B cell (primary cell): Measurements from ENCODE around the gene JAK1. TPM values are rescaled to one million over a fixed set of nuclear protein-coding genes. Genes with fewer than 3 reads are reported as not detected.

ENCODE experiments used
- ATAC-seq: fragments of 200-7000 bp; cut with Tn5 transposase; one replicate; pipeline ENCODE4 v1.10.0; 2021; ENCODE audit warnings: low read depth, mild to moderate bottlenecking, moderate number of reproducible peaks, moderate library complexity
- CTCF ChIA-PET: fragments of 350-600 bp; sonication (Branson Sonifier 250); formaldehyde crosslinking; loops from one replicate; lab custom pipeline; 2021; ENCODE audit warnings: antibody characterized with exemption, inconsistent platforms; lab: Charles Lee
- POLR2A ChIA-PET: fragments of 350-600 bp; sonication (Branson Sonifier 250); formaldehyde crosslinking; loops from one replicate; lab custom pipeline; 2021; ENCODE audit warnings: antibody characterized with exemption; lab: Charles Lee
- DNase-seq: peaks from one replicate; pipeline ENCODE4 v3.0.0; 2013
- H2AFZ ChIP-seq: 2 replicates; pipeline ENCODE4 v1.6.1; 2012; ENCODE audit warnings: mild to moderate bottlenecking, low read depth, low read length; ENCODE audit not compliant: insufficient read depth, poor library complexity, severe bottlenecking
- H3K27ac ChIP-seq, 2 donors: 1 replicate in 1 of 2; 2 replicates in 1 of 2; pipeline ENCODE4 v1.5.1; 2012 to 2013; ENCODE audit warnings: low read length in 2 of 2, mild to moderate bottlenecking in 2 of 2, moderate library complexity in 1 of 2
- H3K27me3 ChIP-seq, 4 experiments: fragments of 200-600 bp in 1 of 4; sonication (generic) in 1 of 4; replicated peaks in 1 of 4; 1 replicate in 2 of 4; 2 replicates in 2 of 4; pipeline versions ENCODE4 v1.6.1 to v1.7.0; 2013 to 2016; ENCODE audit warnings: low read length in 3 of 4, mild to moderate bottlenecking in 2 of 4, mixed read lengths in 1 of 4, moderate library complexity in 1 of 4; ENCODE audit not compliant: insufficient read depth in 4 of 4, control insufficient read depth in 3 of 4; ENCODE audit errors: control extremely low read depth in 1 of 4
- H3K36me3 ChIP-seq, 2 experiments: replicated peaks in 1 of 2; 1 replicate in 1 of 2; 2 replicates in 1 of 2; pipeline versions ENCODE4 v1.6.1 to v1.7.1; 2013; ENCODE audit warnings: low read length in 1 of 2; ENCODE audit not compliant: insufficient read depth in 2 of 2, control insufficient read depth in 1 of 2; ENCODE audit errors: control extremely low read depth in 1 of 2, extremely low read depth in 1 of 2
- H3K4me1 ChIP-seq, 2 donors: fragments of 200-600 bp in 1 of 2; sonication (generic) in 1 of 2; 1 replicate in 1 of 2; 2 replicates in 1 of 2; pipeline versions ENCODE4 v1.5.1 to v1.6.1; 2013 to 2017; ENCODE audit warnings: low read length in 2 of 2; ENCODE audit not compliant: control insufficient read depth in 2 of 2, insufficient read depth in 2 of 2
- H3K4me2 ChIP-seq: replicated peaks from 2 replicates; pipeline ENCODE3; 2012; ENCODE audit warnings: mild to moderate bottlenecking, low read depth, low read length; ENCODE audit not compliant: poor library complexity, severe bottlenecking
- H3K4me3 ChIP-seq, 5 experiments: fragments of 200-600 bp in 1 of 5; sonication (generic) in 1 of 5; 1 replicate in 3 of 5; 2 replicates in 2 of 5; pipeline versions ENCODE4 v1.5.1 to v1.7.0; 2011 to 2016; ENCODE audit warnings: low read length in 4 of 5, mild to moderate bottlenecking in 4 of 5, low read depth in 2 of 5, control low read depth in 1 of 5, moderate library complexity in 1 of 5; ENCODE audit not compliant: insufficient read depth in 1 of 5; ENCODE audit errors: control extremely low read depth in 1 of 5, extremely low read depth in 1 of 5
- H3K79me2 ChIP-seq: fragments of 200-600 bp; sonication (generic); one replicate; pipeline ENCODE4 v1.6.0; 2016; ENCODE audit warnings: low read length; ENCODE audit not compliant: control insufficient read depth, insufficient read depth
- H3K9ac ChIP-seq: fragments of 200-600 bp; sonication (generic); 2 replicates; pipeline ENCODE4 v1.6.1; 2017; ENCODE audit warnings: mild to moderate bottlenecking, low read length, moderate library complexity
- H3K9me3 ChIP-seq, 3 donors: one replicate each; pipeline versions ENCODE4 v1.6.1 to v1.7.1; 2013; ENCODE audit warnings: low read length in 2 of 3; ENCODE audit not compliant: control insufficient read depth in 2 of 3, insufficient read depth in 1 of 3; ENCODE audit errors: control extremely low read depth in 1 of 3
- H4K20me1 ChIP-seq: 2 replicates; pipeline ENCODE4 v1.6.0; 2012; ENCODE audit warnings: mild to moderate bottlenecking, low read length; ENCODE audit not compliant: insufficient read depth, control insufficient read depth, poor library complexity, severe bottlenecking
- H3K27ac Mint-ChIP-seq: one replicate; pipeline ENCODE4 v1.8.0; 2021; ENCODE audit warnings: mixed read lengths
- H3K27me3 Mint-ChIP-seq: one replicate; pipeline ENCODE4 v1.8.0; 2021; ENCODE audit warnings: mixed read lengths
- H3K4me1 Mint-ChIP-seq: one replicate; pipeline ENCODE4 v1.8.0; 2021; ENCODE audit warnings: mixed read lengths
- H3K4me3 Mint-ChIP-seq: one replicate; pipeline ENCODE4 v1.8.0; 2021; ENCODE audit warnings: mixed read lengths
- H3K9me3 Mint-ChIP-seq: one replicate; pipeline ENCODE4 v1.8.0; 2022; ENCODE audit warnings: mixed read lengths; ENCODE audit not compliant: insufficient read depth
- EZH2 ChIP-seq: IDR thresholded peaks from 2 replicates; pipeline ENCODE4 v1.6.1; 2012; ENCODE audit warnings: borderline replicate concordance, low read depth, mild to moderate bottlenecking, moderate library complexity, low read length; ENCODE audit not compliant: insufficient read depth, poor library complexity, severe bottlenecking
- WGBS: methylation state at CpG from one replicate; pipeline ENCODE4 v1.1.5; 2013; ENCODE audit warnings: missing lambda C conversion rate; ENCODE audit not compliant: insufficient coverage; 5-methylcytosine and 5-hydroxymethylcytosine counted together
- intact Hi-C: fragments of 100-400 bp; cut with micrococcal nuclease; formaldehyde crosslinking; loops from one replicate; pipeline ENCODE4 v1.10.0; 2022
- polyA plus RNA-seq: library from polyadenylated mRNA; depleted of rRNA; stranded (reverse); fragments of >200 nt; gene quantifications from 2 replicates; pipeline ENCODE4 v1.2.3, GENCODE V29; 2012
- total RNA-seq, 2 donors: library from RNA; stranded (reverse); fragments of 120-200 nt in 1 of 2; gene quantifications; 1 replicate in 1 of 2; 2 replicates in 1 of 2; pipeline versions ENCODE4 v1.2.3 to v1.2.4, GENCODE V29; 2013 to 2022
- TF ChIP-seq, protein P1 (sequence below): fragments of 200-600 bp; IDR thresholded peaks from one replicate; pipeline ENCODE4 v1.8.0; 2022; ENCODE audit warnings: antibody characterized with exemption, mild to moderate bottlenecking

Gene JAK1
- total and polyA plus RNA-seq, 2 donors (not counting 1 experiment from before 2014, with no cell fraction given) = 99.0 to 244 TPM

DNA sequence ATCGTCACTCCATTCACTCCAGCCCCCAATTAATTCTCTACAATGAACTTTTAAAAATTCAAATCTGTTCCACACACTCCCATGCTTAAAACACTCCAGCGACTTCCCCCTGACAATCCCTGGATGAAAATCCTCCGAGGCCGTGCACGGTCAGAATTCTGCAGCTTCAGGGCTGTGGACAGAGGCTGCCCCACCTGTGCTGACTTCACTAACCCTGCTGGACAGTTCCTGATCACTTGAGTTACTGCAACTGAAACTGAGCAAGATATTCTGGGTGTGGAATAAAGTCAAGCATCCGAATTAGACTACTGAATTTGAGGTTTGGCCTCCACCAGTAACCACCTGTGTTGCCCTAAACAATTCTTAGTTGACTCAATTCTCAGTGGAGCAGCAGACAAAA, 1.0 kb upstream of the JAK1 start:
- H3K4me1 ChIP-seq = peaks cover 34 to 39% of the 10 kb centered on the region in 2 donors
- no peaks in the 10 kb centered on the region for H3K36me3 ChIP-seq
- H3K9me3 Mint-ChIP-seq = no peaks in the 10 kb centered on the region
- no peaks in the 10 kb centered on the region for H3K27me3 Mint-ChIP-seq
- intact Hi-C loops = loop anchor here (10.0 kb wide), 1 partner anchor 1957 kb away; the partner anchor contains the start of genes DNAI4 and MIER1
- H3K4me3 Mint-ChIP-seq = peak overlapping the region; percentile 93
- H3K9ac ChIP-seq = no peak overlapping the region
- TF ChIP-seq EZH2 = no peak
- TF ChIP-seq, protein P1, sequence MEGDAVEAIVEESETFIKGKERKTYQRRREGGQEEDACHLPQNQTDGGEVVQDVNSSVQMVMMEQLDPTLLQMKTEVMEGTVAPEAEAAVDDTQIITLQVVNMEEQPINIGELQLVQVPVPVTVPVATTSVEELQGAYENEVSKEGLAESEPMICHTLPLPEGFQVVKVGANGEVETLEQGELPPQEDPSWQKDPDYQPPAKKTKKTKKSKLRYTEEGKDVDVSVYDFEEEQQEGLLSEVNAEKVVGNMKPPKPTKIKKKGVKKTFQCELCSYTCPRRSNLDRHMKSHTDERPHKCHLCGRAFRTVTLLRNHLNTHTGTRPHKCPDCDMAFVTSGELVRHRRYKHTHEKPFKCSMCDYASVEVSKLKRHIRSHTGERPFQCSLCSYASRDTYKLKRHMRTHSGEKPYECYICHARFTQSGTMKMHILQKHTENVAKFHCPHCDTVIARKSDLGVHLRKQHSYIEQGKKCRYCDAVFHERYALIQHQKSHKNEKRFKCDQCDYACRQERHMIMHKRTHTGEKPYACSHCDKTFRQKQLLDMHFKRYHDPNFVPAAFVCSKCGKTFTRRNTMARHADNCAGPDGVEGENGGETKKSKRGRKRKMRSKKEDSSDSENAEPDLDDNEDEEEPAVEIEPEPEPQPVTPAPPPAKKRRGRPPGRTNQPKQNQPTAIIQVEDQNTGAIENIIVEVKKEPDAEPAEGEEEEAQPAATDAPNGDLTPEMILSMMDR = no peak
- no peak for DNase-seq
- H3K4me2 ChIP-seq = peak overlapping the region; percentile 93
- H3K9me3 ChIP-seq = no peaks in the 10 kb centered on the region
- WGBS = 85% methylated on average over 6 of the region's 6 CpGs
- ChIA-PET CTCF (interaction anchor here (1.0 to 2.2 kb wide), 6 partner anchors 35 to 108 kb away, joined by 3 to 15 read pairs (median 4); no protein-coding TSS in a partner anchor), POLR2A (interaction anchor here (1.0 to 3.1 kb wide), 2 partner anchors 35 to 74 kb away, joined by 3 to 19 read pairs; no protein-coding TSS in a partner anchor)
- H3K79me2 ChIP-seq = peaks cover 55% of the 10 kb centered on the region
- no peak overlapping the region for H3K4me3 ChIP-seq
- no peak overlapping the region for H3K27ac ChIP-seq
- no peaks in the 10 kb centered on the region for H3K27me3 ChIP-seq
- H4K20me1 ChIP-seq = peaks cover 17% of the 10 kb centered on the region
- peak overlapping the region; percentile 93 for H3K27ac Mint-ChIP-seq
- no peak for ATAC-seq
- peaks cover 33% of the 10 kb centered on the region for H3K4me1 Mint-ChIP-seq
- H2AFZ ChIP-seq = no peak overlapping the region
